Pancreas (tissue), 10 donors: Measurements from ENCODE around the gene ITGAD. TPM values are rescaled to one million over a fixed set of nuclear protein-coding genes. Genes with fewer than 3 reads are reported as not detected.
"Not testable (repeated sequence)": the region's sequence is repeated elsewhere in the genome, so short reads cannot be mapped to it uniquely, and the experiment has no call there.

Experiments
- ATAC-seq, 4 donors: fragments of 200-7000 bp; cut with Tn5 transposase; one replicate each; pipeline versions ENCODE4 v1.8.0 to v1.9.1; 2020; ENCODE audit warnings: mild to moderate bottlenecking in 4 of 4, moderate library complexity in 4 of 4
- DNase-seq, 6 donors: peaks; one replicate each; pipeline ENCODE4 v3.0.0-alpha.2; 2020
- FAIRE-seq: peaks from 2 replicates; lab custom pipeline; 2012; peaks lifted over from hg19 to GRCh38; lab: Jason Lieb, UNC
- H3K27ac ChIP-seq, 4 donors: fragments of 200-600 bp; sonication (generic); 1 replicate in 3 of 4; 2 replicates in 1 of 4; pipeline versions ENCODE4 v1.5.0 to v1.8.0; 2020
- H3K27me3 ChIP-seq, 4 donors: fragments of 200-600 bp; one replicate each; pipeline ENCODE4 v1.8.0; 2021
- H3K36me3 ChIP-seq, 3 donors: fragments of 200-600 bp; sonication (generic) in 1 of 3; one replicate each; pipeline versions ENCODE4 v1.5.0 to v1.8.0; 2020 to 2021
- H3K4me1 ChIP-seq, 3 donors: fragments of 200-600 bp; one replicate each; pipeline ENCODE4 v1.8.0; 2021
- H3K4me3 ChIP-seq, 4 donors: fragments of 200-600 bp; sonication (generic) in 2 of 4; one replicate each; pipeline versions ENCODE4 v1.5.0 to v1.8.0; 2020 to 2021
- H3K9me3 ChIP-seq, 4 donors: fragments of 200-600 bp; one replicate each; pipeline ENCODE4 v1.8.0; 2021
- CTCF ChIP-seq, 4 donors: fragments of 200-600 bp; sonication (generic) in 3 of 4; IDR thresholded peaks; one replicate each; pipeline versions ENCODE4 v1.5.0 to v1.8.0; 2021; ENCODE audit warnings: antibody characterized with exemption in 4 of 4
- WGBS, 2 donors: extraction: QIAGEN DNeasy Blood & Tissue Kit; methylation state at CpG; one replicate each; pipeline ENCODE4 v1.1.7; 2013; 5-methylcytosine and 5-hydroxymethylcytosine counted together
- intact Hi-C, 3 donors: fragments of 100-400 bp; cut with DNase I; formaldehyde crosslinking; loops; one replicate each; pipeline versions ENCODE4 v1.11.1 to v1.14.2; 2022
- polyA plus RNA-seq, 2 donors: library from polyadenylated mRNA; stranded (reverse); fragments of 200-250 nt; gene quantifications; one replicate each; pipeline ENCODE4 v1.2.3, GENCODE V29; 2013
- total RNA-seq, 6 donors: library from RNA; stranded (reverse); fragmentation: NEBNext Ultra II Directional in 4 of 6; extraction: Animal tissue kit (Norgen Biotek cat#: 25700) in 4 of 6; gene quantifications; one replicate each; pipeline versions ENCODE4 v1.2.1 to v1.2.4, GENCODE V29; 2021 to 2023
- donor health status: healthy with polysubstance abuse.
- donor health status: DM: no; HTN: no; CAD: no; lungs with moderate emphysema.
- donor health status: DM: no; HTN: no; CAD: no.
- donor health status: control.
- donor health status: control.
- donor health status: Bipolar disorder and iron deficiency.
- donor health status: DM: yes; HTN: yes; CAD: no.
- donor health status: DM: no; HTN: no; CAD: no.
- donor health status: DM: no; HTN: no; CAD: no.
- donor health status: DM: yes; HTN: yes; CAD: no.

ITGAD gene
- total and polyA plus RNA-seq, 8 donors, result 0.06 to 0.31 TPM; not detected in 6

GRCh38 chr16:31413943-31414342 is 20.8 kb downstream of the ITGAD start:
- no peak overlapping the region for H3K4me3 ChIP-seq
- ATAC-seq, result no peak
- no peaks in the 10 kb centered on the region for H3K36me3 ChIP-seq
- TF ChIP-seq CTCF (IDR thresholded peaks at IDR 0.05), result no peak
- no peak for DNase-seq
- H3K27ac ChIP-seq, result no peak overlapping the region
- H3K4me1 ChIP-seq, result no peaks in the 10 kb centered on the region
- 64 to 65% methylated on average over 4 of the region's 4 CpGs for WGBS, 2 donors
- intact Hi-C loops, result no loop called here
- H3K9me3 ChIP-seq, result no peaks in the 10 kb centered on the region
- no peaks in the 10 kb centered on the region for H3K27me3 ChIP-seq
- FAIRE-seq, result no peak

GRCh38 chr16:31414706-31415105 is 21.6 kb downstream of the ITGAD start:
- no peaks in the 10 kb centered on the region for H3K9me3 ChIP-seq
- no peaks in the 10 kb centered on the region for H3K27me3 ChIP-seq
- ATAC-seq, result no peak
- no peak for TF ChIP-seq CTCF (IDR thresholded peaks at IDR 0.05)
- no peaks in the 10 kb centered on the region for H3K4me1 ChIP-seq
- H3K36me3 ChIP-seq, result no peaks in the 10 kb centered on the region
- no peak for FAIRE-seq
- intact Hi-C loops, result no loop called here
- no peak overlapping the region for H3K27ac ChIP-seq
- DNase-seq, result no peak
- H3K4me3 ChIP-seq, result no peak overlapping the region
- WGBS, 2 donors, result 65 to 83% methylated on average over 4 of the region's 4 CpGs

GRCh38 chr16:31416371-31416770 is 23.2 kb downstream of the ITGAD start:
- Histone ChIP-seq H3K9me3 (no peaks in the 10 kb centered on the region), H3K36me3 (no peaks in the 10 kb centered on the region), H3K4me1 (no peaks in the 10 kb centered on the region), H3K27me3 (no peaks in the 10 kb centered on the region), H3K27ac (no peak overlapping the region), H3K4me3 (no peak overlapping the region)
- ATAC-seq (no peak), FAIRE-seq (no peak), DNase-seq (peak in 1 of 6 donors; percentile 17)
- WGBS, 2 donors, result 55 to 66% methylated on average over 11 of the region's 11 CpGs
- TF ChIP-seq CTCF (IDR thresholded peaks at IDR 0.05), result no peak
- intact Hi-C loops, result no loop called here

GRCh38 chr16:31417036-31417435 is 23.9 kb downstream of the ITGAD start:
- WGBS, 2 donors, result 83 to 86% methylated on average over 2 of the region's 2 CpGs
- ATAC-seq, H3K27ac ChIP-seq, FAIRE-seq, H3K4me3 ChIP-seq, H3K27me3 ChIP-seq, H3K4me1 ChIP-seq, H3K9me3 ChIP-seq, intact Hi-C loops, H3K36me3 ChIP-seq: not testable (repeated sequence)
- peak in 1 of 6 donors; percentile 0 for DNase-seq

GRCh38 chr16:31417916-31418315 is 24.8 kb downstream of the ITGAD start:
- no peak for TF ChIP-seq CTCF (IDR thresholded peaks at IDR 0.05)
- intact Hi-C loops, result no loop called here
- no peaks in the 10 kb centered on the region for H3K27me3 ChIP-seq

More at GRCh38 chr16:31417916-31418315, 24.8 kb downstream of the ITGAD start:
- WGBS, 2 donors, result 87 to 90% methylated on average over 5 of the region's 5 CpGs
- Histone ChIP-seq H3K36me3 (no peaks in the 10 kb centered on the region), H3K27ac (no peak overlapping the region), H3K9me3 (no peaks in the 10 kb centered on the region), H3K4me1 (no peaks in the 10 kb centered on the region), H3K4me3 (no peak overlapping the region)
- no peak for DNase-seq
- no peak for FAIRE-seq
- no peak for ATAC-seq
